ENCODE measurements around the gene ATAD3C.

- TF ChIP-seq CTCF (conservative IDR thresholded peaks at IDR 0.05; ENCODE audit: low read depth, low read length) (no peak), EZH2 (IDR thresholded peaks at IDR 0.05; ENCODE audit: low read length, unreplicated experiment) (no peak)
These were observed 34.2 kb downstream of the ATAD3C start for GRCh38 chr1:1483714-1484113.

Measured in PC-3 (cell line).